Fibroblast of skin of left quadriceps (primary cell): ENCODE data around the gene GPR84.

Experiments
- DNase-seq, 2 experiments: peaks; one replicate each; pipeline ENCODE4 v3.0.0-alpha.2; 2013; ENCODE audit warnings: low read depth in 2 of 2

Gene GPR84

DNA sequence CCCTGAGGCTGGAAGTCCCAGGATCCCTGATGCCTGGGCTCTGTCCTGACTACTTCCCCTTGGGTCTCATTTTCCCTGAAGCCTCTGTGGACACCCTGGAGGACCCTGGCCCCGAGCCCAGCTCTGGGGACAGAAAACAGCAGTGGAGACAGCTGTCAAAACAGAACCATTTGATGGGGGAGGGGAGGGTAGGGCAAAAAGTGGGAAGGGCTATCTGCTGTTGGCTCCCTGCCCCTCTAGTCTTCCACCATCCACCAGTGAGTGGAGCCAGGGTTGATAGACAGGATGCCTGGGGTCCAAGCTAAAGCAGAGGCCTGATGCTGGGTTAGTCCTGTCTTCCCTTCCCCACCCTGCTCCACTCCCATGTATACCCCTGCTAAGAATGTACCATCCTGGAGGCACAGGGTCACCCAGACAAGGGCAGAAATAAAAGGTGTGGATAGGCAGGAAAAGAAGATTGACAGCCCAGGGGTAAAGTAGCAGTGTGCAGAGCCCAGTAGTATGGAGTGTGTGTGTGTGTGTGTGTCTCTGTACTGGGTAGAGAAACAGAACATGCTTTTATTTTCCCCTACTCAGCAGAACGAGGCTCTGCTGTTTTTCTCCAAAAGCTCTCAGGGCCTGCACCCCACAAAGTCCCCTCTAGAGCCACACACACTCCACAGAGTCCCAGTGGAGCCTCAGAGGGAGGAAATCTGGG, 10.4 kb upstream of the GPR84 start:
- no peak for DNase-seq

DNA sequence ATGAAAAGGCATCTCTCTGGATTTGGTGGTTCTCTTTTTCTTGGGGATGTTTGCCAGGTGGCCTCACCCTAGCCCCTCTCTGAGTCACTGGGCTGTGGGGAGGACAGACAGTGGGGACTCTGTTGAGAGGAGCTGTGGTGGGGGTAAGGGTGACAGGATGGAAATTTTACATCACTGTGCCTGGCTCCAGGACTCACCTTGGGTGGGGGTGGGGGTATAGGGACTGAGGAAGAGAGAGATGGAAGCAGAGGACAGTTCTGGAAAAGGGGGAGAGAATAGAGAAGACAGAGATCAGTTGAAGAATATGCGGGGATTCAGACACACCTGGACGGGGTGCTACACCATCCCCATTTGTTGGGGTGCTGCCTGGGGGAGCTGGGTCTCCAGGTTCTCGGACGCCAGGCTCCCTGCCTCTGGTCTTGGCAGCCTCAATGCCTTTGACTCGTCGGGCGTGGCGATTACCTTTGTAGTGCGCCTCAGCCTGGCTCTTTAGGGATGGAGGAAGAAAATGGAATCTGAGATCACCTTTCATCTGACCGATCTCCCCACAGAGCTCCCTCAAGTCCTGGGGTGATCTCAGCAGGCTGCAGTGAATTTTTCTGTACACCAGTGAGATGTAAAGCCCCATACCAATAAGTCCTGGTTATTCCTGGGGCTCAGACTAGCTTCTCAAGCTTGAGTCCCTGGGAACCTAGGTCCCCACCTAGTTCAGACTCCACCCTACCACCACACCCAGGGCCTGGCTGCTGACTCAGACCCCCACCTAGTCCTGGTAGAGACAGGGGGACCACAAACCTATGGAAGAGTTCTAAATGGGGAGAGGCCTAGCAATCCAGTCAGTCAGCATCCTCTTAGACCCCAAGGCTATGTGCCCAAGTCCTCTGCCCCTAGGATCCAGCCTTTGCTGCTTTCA, 9.6 kb upstream of the GPR84 start:
- no peak for DNase-seq

DNA sequence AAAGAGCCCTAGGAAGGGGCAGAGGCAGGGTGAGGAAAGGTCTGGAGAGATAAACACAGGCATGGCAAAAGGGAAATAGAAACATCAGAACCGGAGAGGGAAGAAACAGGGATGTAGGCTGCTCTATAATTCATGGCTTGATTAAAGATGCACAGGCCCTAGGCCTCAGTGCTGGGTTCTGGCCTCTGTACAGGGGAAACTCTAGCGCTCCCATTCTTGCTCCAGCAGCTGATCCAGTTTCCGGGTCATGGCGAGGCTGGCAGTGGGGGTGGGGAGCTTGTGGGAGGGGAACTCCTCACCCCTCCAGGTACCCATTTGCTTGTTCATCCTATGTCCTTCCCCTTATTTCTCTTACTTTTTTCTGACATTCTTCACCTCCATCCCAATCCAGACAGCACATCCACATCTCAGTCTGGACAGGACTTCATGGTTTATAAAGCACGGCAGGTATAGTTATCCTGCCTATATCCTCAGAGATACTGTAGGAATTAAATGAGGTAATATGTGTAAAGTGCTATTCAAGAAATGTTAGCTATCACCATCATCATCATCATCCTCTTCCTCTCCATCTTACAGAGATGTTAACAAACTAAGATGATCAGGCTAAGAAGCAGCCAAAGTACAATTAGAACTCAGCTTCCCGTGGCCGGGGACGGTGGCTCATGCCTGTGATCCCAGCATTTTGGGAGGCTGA, 8.0 kb upstream of the GPR84 start:
- no peak for DNase-seq

DNA sequence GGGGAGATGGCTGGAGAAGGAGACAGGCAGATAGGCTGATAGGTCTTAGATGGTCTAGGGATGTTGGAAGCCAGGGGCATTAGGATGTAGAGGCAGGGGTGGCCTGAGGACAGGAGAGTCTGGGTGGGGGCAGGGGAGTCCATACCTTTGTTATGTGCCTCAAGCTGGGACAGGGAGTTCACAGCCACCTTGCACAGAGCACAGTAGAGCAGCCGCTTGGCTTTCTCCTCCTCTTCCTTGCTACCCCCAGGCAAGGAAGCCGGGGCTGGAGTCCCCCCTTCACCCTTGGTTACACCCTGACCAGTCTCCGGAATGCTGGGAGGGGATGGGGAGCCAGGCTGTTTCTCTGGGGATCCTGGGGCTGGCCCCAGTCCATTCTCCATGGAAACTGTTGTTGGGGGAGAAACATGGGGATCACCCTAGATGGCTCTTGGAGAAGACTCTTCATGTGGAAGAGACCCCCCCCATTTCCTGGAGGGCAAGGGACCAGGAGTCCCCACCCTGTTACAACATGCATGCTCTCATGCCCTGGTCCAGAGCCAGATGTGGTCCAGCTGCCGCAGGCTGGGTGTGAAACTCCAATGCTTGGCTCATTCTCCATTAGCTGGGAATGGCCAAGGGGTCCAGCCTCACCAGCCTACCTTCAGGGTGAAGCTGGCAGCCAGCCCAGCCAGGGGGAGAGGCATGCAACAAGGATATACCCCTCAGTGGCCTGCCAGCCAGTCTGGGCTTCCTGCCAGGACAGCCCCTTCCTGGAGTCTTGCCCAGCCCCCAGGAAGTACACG, 7.2 kb upstream of the GPR84 start:
- DNase-seq = no peak

DNA sequence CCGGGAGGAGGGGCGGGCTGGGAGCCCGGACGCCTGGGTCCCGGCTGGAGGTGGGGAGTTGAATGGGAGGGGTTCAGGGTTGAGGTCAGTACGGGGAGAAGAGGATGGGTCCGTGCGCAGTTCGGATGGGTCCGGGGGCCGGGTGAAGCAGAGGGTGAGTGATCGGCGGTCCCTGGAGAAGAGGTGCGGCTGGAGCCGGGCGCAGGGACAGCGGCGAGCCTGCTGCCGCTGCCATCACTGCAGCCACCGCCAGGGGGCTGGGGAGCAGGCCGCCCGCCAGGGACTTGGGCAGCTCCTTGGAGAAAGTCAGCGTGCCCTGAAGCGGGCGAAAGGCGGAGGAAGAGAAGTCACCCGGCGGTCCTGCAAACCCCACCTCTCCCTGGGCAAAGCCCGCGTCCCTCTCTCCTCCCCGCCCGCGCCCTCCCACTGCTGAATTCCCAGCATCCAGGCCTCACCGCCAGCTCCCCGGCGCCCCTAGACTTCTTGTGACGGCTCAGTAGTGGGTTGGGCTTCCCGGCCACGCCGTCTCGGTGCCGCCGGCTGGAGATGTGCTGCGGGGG, 6.0 kb upstream of the GPR84 start:
- peak in 1 of 2 experiments; percentile 44 for DNase-seq

DNA sequence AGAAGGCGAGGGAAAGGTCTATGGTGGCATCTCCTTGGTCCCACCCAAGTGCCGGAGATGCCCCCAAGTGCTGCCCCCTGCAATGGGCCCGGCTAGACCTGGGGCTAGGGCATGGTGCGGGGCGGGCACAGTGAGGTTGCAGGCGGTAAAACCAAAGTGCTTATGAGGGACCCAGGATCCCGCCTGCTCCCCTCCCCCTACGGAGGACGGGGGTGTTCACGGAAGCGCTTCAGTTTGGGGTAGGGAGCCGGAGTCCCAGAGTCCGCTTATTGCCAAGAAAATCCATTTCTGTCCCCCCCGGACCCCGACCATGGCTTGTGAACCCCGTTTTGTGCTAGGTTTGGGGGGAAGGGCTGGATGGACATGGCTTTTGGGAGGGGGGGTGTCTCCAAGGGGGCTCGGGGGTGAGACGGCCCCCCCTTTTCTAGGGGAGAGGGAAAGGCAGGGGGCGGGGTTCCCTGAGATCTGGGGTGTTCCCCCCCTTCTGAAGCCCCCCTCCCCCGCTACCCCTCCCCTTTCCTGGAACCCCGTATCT, 5.4 kb upstream of the GPR84 start:
- DNase-seq = no peak

DNA sequence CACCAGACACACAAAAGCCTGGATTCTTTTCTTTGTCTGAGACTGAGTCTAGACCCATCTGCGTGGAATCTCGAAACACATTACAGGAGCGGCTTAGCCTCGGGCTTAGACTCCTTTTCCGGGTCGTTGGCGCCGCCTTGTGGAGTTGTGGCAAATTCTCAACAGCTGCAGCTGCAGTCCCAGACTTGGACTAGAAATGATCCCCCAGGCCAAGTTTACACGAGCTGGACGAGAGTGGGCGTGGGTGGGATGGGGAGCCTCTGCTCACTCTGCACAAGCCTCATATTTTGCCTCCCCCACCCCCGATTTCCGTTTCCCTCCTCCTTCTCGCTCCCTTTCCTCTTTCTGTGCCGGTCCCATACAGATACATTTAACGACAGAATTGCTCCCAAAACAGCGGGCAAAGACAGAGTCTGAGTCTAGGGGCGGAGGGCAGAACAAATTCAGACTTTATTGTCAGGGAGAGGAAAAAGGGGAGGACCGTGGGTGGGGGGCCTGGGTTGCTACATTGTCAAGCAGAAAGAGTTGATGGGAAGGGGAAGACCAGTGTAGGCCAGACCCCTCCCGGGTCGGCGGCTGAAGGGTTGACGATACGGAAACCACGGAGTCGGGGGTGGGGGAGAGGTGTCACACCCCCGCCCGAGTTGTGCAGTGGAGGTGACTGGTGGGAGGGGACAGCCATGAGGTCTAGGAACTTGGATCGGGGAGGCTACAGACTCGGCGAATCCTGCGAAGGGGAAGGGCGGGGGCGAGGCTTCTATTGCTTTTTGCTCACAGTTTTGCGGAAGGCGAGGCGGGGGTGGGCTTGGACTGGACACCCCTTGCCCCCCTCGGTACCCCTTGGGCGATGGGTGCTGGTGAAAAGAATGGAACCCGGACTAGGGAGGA, 4.7 kb upstream of the GPR84 start:
- peak; percentile 68 to 73 for DNase-seq

DNA sequence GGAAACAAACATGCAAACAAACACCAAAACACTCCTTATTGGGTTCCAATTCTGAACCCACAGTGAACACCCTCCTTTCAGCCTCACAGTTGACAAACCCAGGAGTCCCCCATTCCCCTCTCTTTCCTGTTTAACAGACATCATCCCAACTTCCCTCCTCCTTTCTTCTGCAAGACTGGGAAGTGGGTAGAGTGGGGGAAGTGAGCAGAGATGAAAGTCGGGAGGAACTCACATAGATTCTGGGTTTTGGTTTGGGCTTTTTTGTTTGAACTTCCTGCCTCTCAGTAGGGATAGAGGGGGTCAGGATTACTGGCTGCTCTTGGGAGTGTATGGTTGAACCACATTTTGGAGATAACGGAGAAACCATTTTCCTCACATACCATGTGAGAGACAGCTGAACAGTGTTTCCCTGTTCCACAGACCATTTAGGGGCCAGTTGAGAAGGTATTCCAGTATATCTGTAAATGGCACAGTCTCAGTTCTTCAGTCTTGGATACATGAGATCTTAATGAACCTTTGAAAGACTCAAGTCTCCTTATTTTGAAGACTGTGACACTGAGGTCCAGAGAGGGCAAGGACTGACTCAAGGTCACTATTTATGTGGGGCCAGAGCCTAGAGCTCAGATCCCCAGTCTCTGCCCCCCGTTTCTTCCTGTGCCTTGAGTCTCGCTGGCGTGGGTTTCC, 3.9 kb upstream of the GPR84 start:
- DNase-seq = no peak

DNA sequence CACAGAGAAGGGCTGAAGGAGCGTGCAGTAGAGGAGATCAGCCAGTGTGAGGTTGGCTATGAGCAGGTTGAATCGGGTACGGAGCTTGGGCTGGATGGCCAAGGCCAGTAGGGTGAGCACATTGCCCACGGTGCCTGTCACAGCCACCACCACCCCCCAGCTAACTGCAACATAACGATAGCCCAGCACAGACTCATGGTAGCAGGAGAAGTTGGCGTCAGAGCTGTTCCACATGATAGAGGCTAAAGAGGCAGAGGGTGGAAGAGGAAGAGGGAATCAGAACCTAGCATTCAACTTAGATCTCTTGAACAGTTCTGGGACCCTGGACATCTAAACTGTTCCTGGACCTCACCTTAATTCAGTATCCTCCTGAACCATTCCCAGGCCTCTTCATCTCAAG, 668 bp downstream of the GPR84 start:
- DNase-seq = no peak

DNA sequence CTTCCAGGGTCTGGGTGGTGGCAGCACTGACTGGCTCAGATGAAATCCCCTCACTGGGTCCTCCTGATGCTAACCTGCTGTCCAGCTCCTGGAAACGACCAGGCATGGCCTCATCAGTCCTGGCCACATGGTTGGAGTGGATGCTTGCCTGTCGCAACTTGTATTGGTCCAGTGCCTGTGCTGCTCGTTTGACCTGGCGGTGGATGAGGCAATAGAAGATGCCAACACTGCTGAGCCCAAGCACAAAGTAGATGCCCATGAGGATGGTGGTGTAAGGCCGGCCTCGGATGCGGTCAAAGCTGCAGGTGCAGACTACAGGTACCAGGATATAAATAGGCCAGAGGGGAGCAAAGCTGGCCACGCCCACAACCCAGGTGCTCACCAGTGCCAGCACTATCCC, 1.2 kb downstream of the GPR84 start:
- no peak for DNase-seq

DNA sequence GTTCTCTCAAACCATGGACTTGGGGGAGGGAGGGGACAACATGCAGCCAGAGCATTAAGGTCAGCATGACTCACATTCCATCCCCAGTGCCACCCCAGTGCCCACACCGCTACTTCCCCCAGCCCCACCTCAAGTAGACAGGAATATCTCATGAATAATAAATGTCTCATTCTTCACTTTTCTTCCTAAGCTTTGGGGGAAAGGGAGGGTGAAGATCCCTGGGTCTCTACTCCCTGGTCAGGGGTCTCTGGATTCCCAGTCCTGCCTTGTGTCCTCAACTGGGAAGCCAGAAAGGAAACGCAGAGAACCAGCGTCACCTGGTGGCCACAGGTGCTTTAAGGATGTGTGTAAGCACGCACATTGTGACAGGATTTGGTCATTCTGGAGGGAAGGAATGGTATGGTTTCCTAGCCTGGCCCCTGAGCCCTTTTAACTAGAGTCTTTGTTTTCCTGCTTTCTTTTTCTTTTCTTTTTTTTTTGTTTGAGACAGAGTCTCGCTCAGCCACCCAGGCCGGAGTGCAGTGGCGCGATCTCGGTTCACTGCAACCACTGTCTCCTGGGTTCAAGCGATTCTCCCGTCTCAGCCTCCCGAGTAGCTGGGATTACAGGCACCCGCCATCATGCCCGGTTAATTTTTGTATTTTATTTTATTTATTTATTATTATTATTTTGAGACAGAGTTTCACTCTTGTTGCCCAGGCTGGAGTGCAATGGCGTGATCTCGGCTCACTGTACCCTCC, 3.4 kb downstream of the GPR84 start:
- peak; percentile 69 to 70 for DNase-seq

DNA sequence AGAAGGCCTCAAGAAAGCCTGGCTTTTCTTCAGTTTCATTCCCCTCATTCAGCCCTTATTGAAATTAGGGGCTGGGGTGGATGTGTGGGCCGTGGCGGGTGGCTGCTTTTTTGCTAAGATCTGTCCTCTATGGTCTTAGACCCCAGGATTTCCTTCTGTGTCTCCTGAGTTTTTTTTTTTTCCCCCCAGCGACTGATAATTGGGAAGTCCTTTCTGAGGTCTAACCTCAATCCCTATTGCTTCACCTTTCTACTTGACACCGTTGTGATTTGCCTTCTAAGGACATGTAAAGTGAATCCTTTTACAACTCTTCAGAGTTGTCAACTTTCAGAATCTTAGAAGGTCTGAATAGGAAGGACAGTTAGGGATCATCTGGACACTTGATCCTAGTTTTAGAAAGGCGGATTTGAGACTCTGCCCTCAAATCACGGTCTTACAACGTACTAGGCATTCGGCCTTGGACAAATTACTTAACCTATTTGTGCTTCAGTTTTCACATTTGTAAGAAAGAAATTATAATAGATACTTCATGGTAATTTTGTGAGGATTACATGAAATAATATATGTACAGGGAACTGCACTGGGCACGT, 4.4 kb downstream of the GPR84 start:
- DNase-seq = no peak

DNA sequence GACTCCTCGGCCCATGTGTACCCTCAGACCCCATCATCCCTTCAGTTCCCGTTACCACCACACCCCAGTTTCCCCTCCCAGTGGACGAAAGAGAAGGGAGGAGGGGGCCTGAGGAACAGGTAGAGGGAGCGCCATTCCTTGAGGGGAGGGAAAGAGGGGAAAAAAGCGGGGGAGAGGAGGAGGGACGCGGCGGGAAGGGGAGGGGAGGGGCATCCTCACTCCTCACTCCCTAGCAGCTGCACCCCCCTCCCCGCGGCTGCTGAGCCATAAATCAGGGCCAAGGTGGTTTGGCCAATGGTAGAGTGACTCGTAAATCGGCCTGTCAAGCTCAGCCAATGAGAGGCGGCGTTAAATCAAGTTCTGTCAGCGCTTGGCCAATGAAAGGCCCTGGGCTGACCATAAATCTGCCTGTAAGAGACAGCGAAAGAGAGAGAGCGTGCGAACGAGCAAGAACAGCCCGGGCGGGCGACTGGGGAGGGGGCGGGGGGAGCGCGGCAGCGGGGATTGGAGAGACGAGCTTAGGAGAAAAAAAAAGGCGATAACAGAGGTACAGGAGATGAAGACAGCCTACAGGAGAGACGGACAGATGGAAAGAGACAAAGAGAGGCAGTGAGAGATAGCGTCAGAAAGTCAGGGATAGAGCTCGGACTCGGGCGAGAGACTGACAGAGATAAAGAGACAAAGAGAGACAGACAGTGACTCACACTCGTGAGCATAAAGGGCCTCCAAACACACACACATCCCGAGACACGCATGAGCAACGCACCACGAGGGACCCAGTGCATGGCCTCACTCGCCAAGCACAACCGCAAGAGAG, 5.1 kb downstream of the GPR84 start:
- DNase-seq = peak; percentile 99 to 100

DNA sequence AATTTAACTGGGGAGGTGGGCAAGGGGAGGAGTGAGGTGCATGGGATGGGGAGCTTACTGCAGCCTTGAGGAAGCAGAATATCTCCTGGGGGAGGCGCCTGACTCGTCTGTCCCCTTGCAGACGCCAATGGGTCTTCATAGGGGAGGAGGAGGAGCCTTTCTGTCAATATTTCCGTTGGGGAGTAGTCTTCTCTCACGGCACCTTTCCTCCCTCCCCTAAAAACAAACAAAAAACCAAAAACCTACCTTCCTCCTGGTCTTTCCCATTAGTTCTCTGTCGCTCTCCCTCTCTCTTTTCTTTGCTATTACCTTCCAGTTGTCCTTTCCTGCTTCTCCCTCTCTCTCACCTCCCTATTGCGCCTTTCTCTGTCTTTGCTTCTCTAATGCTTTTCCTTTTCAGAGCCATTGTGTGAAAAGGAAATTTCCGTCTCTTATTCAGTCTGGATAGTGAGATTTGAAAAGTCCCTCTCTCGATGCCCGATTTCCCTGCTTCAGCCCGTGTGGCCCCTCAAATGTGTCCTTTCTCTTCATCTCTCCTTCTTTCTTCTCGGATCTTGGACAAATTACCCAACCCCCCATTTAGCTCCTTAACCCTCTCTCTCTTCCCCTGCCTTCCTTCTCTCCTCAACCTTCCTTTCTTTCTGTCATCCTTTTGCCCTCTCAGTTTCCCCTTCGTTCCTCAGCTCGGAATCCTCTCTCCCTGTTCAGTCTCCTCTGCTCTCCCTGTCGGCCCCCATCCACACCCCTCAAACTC, 5.9 kb downstream of the GPR84 start:
- DNase-seq = no peak

DNA sequence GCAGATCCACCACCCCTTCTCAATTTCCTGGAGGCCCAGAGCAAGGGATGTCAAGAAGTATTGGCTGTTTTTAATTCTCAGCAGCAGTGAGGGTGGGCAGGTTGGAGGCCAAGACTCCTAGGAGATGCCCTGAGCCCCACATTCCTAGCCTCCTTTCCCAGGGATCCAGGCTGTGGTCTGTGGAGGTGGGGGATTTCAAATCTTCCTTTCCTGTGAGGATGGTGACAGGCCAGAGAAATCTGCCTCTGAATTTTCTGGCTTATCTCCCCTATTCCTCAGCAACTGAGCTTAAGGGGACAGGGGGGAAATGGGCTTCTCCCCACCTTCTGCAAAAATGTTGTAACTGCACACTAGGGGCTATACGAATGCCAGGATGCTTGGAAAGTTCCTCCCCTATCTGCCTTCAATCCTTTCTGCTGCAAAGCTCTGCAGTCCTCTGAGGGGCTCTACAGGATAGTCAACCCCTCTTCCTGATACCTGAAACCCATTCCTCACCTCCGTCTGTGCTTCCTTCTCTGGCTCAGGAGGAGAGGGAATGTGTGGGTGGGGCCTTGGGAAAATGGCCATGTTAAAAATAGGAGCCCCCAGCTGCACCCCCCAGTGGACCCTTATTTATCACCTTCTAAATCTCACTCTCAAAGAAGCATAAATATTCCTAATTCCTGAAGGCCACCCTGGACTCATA, 6.6 kb downstream of the GPR84 start:
- DNase-seq = no peak

DNA sequence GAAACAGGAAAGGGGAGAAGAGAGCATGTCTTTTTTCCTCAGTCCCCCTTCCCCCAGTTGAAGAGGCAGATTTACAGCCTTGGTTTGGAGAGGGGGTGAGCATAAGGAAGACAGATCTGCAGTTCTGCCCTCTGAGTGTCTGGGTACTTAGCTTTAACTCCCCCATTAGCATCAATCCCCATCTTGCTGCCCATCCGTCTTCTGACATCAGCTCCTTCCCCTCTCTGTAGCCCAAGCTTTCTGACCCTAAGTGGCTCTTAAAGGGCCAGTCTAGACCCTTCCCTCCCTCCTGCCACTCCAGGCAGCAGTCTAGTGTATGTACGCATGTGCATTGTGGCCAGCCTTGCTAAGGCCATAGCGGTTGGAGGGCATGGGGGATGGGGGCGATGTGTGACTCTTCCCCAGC, 7.3 kb downstream of the GPR84 start:
- no peak for DNase-seq
